IPS DF 4.7 (cell line): Measurements from ENCODE around the gene ZSCAN2.

Experiments used
- DNase-seq: peaks from one replicate; pipeline ENCODE4 v3.0.0-alpha.2; 2013; ENCODE audit warnings: low spot score; ENCODE audit errors: extremely low read depth

The ZSCAN2 gene

DNA sequence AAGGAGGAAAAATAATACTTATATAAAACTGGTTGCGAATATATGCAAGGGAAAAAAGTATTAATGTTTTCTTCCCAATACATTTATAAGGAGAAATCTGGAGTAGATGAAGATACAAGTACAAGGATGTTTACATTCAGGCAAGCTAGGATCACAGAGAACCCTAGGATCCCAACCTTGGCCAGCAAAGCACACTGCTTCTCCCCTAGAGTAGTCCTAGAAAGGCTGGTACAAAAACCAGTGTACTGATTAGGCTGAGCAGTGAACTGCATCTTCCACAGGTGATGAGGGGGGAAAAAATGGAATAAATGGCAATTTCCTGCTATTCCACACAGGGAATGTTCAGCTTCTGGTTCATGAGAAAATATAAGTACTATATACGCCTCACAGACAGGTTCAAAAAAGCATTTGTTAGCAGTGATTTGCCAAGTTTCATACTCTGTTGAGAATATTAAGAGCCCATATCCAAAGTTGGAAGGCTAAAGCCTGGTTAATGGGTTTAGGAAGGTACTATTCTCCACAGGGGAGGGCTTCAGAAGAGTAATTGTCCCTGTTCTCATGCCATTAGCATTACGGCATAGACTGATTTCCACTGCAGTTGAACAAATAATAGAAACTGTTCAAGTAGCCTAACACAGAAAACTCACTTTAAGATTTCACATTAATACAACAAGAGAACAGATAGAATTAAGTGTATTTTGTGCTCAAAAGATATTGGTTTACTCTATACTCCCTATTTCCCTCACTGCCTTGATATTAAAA, 67.6 kb downstream of the ZSCAN2 start:
- DNase-seq = no peak

DNA sequence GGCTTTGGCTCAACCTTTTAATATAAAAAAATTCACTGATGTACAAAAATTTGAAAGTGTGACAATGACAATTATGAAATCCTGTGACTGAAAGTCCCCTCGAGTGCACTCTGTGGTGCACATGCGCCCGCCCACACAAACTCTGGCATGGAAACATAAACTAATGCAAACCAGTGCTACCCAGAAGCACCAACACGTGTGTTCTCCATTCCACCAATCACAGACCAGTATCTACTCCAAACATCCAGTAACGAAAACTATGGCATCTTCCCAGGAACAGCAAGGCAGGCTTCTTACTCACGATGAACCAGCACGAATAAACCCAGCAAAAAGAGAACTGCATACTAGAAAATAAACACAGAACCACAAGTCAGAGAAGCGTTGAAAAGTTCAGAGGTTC, 68.9 kb downstream of the ZSCAN2 start:
- no peak for DNase-seq

DNA sequence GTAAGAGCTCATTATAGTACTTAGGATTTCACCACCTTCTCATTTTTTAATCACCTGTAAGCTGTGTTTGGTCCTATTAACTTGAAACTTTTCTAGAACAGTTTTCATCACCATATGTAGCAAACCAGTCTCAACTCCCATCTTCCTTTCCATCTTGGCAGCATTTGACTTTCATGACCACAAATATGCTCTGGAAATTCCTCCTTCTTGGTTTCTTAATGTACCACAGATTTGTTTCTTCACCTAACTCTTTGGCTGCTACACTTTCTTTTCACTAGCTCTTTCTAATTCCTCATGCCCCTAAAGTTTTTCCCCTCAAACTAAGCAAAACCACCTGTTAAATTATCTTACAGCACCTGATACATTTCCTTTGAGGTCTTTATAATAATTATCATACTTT, 70.4 kb downstream of the ZSCAN2 start:
- no peak for DNase-seq
